WTC11 (cell line): ENCODE measurements around the gene LIMK1. TPM values are rescaled to one million over a fixed set of nuclear protein-coding genes. Genes with fewer than 3 reads are reported as not detected.

Experiments used
- ATAC-seq: fragments of 200-7000 bp; cut with Tn5 transposase; 2 replicates; pipeline ENCODE4 v1.10.0; 2021; ENCODE audit warnings: mild to moderate bottlenecking, moderate library complexity
- CTCF ChIA-PET: fragments of 300-600 bp; sonication (Branson Sonifier 250); formaldehyde crosslinking; loops from one replicate; lab custom pipeline; 2021; ENCODE audit warnings: antibody characterized with exemption; lab: Charles Lee
- POLR2A ChIA-PET: fragments of 350-600 bp; sonication (Branson Sonifier 250); formaldehyde crosslinking; loops from one replicate; lab custom pipeline; 2021; ENCODE audit warnings: antibody characterized with exemption; lab: Charles Lee
- DNase-seq: peaks from one replicate; pipeline ENCODE4 v3.0.0; 2021; ENCODE audit warnings: low spot score
- H3K27ac Mint-ChIP-seq: 2 replicates; pipeline ENCODE4 v1.8.0; 2021; ENCODE audit warnings: mixed read lengths
- H3K27me3 Mint-ChIP-seq: 2 replicates; pipeline ENCODE4 v1.8.0; 2021; ENCODE audit warnings: low read depth, mild to moderate bottlenecking, moderate library complexity, mixed read lengths
- H3K36me3 Mint-ChIP-seq: 2 replicates; pipeline ENCODE4 v1.8.0; 2021; ENCODE audit warnings: mixed read lengths
- H3K4me1 Mint-ChIP-seq: 2 replicates; pipeline ENCODE4 v1.8.0; 2022; ENCODE audit warnings: mixed read lengths
- H3K4me3 Mint-ChIP-seq: 2 replicates; pipeline ENCODE4 v1.8.0; 2021; ENCODE audit warnings: mild to moderate bottlenecking, moderate library complexity, mixed read lengths
- H3K9me3 Mint-ChIP-seq: 2 replicates; pipeline ENCODE4 v1.8.0; 2021; ENCODE audit warnings: mixed read lengths
- ATF1 ChIP-seq: sonication (generic); formaldehyde crosslinking; IDR thresholded peaks from 2 replicates; pipeline ENCODE4 v1.8.1; 2023; ENCODE audit warnings: mild to moderate bottlenecking, moderate library complexity, missing genetic modification reagents
- CBFB ChIP-seq: sonication (generic); formaldehyde crosslinking; IDR thresholded peaks from 2 replicates; pipeline ENCODE4 v1.8.1; 2022; ENCODE audit warnings: mild to moderate bottlenecking, low read depth, missing genetic modification reagents
- CREB1 ChIP-seq: sonication (generic); formaldehyde crosslinking; IDR thresholded peaks from 2 replicates; pipeline ENCODE4 v1.8.0; 2023; ENCODE audit warnings: mild to moderate bottlenecking, missing genetic modification reagents
- ESRRA ChIP-seq: sonication (generic); formaldehyde crosslinking; IDR thresholded peaks from 2 replicates; pipeline ENCODE4 v1.8.1; 2022; ENCODE audit warnings: mild to moderate bottlenecking, missing genetic modification reagents, borderline replicate concordance
- FOXK1 ChIP-seq: sonication (generic); formaldehyde crosslinking; IDR thresholded peaks from 2 replicates; pipeline ENCODE4 v1.8.0; 2022; ENCODE audit warnings: mild to moderate bottlenecking, moderate library complexity, missing genetic modification reagents
- GABPB1 ChIP-seq: sonication (generic); formaldehyde crosslinking; IDR thresholded peaks from 2 replicates; pipeline ENCODE4 v1.8.1; 2023; ENCODE audit warnings: mild to moderate bottlenecking, missing genetic modification reagents
- IRF2 ChIP-seq: sonication (generic); formaldehyde crosslinking; IDR thresholded peaks from 2 replicates; pipeline ENCODE4 v1.8.0; 2022; ENCODE audit warnings: low read depth, missing genetic modification reagents, borderline replicate concordance
- KAT7 ChIP-seq: sonication (generic); formaldehyde crosslinking; IDR thresholded peaks from 2 replicates; pipeline ENCODE4 v1.8.1; 2023; ENCODE audit warnings: missing genetic modification reagents, mild to moderate bottlenecking, borderline replicate concordance
- MYBL2 ChIP-seq: sonication (generic); formaldehyde crosslinking; IDR thresholded peaks from 2 replicates; pipeline ENCODE4 v1.8.1; 2023; ENCODE audit warnings: mild to moderate bottlenecking, moderate library complexity, missing genetic modification reagents
- NFATC4 ChIP-seq: fragments of 250-450 bp; sonication (Bioruptor Pico); IDR thresholded peaks from 2 replicates; pipeline ENCODE4 v1.9.0; 2021; ENCODE audit warnings: mild to moderate bottlenecking
- NFE2L1 ChIP-seq: sonication (generic); formaldehyde crosslinking; IDR thresholded peaks from 2 replicates; pipeline ENCODE4 v1.8.1; 2023; ENCODE audit warnings: missing genetic modification reagents
- NR2C2 ChIP-seq: sonication (generic); formaldehyde crosslinking; IDR thresholded peaks from 2 replicates; pipeline ENCODE4 v1.8.0; 2022; ENCODE audit warnings: mild to moderate bottlenecking, missing genetic modification reagents
- OVOL2 ChIP-seq: fragments of 250-450 bp; sonication (Bioruptor Pico); IDR thresholded peaks from 2 replicates; pipeline ENCODE4 v1.9.0; 2021; ENCODE audit warnings: mild to moderate bottlenecking, borderline replicate concordance
- RELA ChIP-seq: sonication (generic); formaldehyde crosslinking; IDR thresholded peaks from 2 replicates; pipeline ENCODE4 v1.8.1; 2022; ENCODE audit warnings: missing genetic modification reagents, mild to moderate bottlenecking, borderline replicate concordance
- SMAD3 ChIP-seq: sonication (generic); formaldehyde crosslinking; IDR thresholded peaks from 2 replicates; pipeline ENCODE4 v1.8.0; 2022; ENCODE audit warnings: missing genetic modification reagents, mild to moderate bottlenecking, borderline replicate concordance
- TP53 ChIP-seq: sonication (generic); formaldehyde crosslinking; IDR thresholded peaks from 2 replicates; pipeline ENCODE4 v1.8.1; 2023; ENCODE audit warnings: mild to moderate bottlenecking, missing genetic modification reagents
- ZBTB21 ChIP-seq: sonication (generic); formaldehyde crosslinking; IDR thresholded peaks from 2 replicates; pipeline ENCODE4 v1.8.1; 2023; ENCODE audit warnings: mild to moderate bottlenecking, missing genetic modification reagents, borderline replicate concordance
- ZNF263 ChIP-seq: sonication (generic); formaldehyde crosslinking; IDR thresholded peaks from 2 replicates; pipeline ENCODE4 v1.8.1; 2022; ENCODE audit warnings: low read depth, mild to moderate bottlenecking, moderate library complexity, missing genetic modification reagents
- ZNF396 ChIP-seq: fragments of 250-450 bp; sonication (Bioruptor Pico); IDR thresholded peaks from 2 replicates; pipeline ENCODE4 v1.8.0; 2021; ENCODE audit warnings: mild to moderate bottlenecking, moderate library complexity, borderline replicate concordance
- total RNA-seq: library from RNA; stranded (reverse); gene quantifications from 3 replicates; pipeline ENCODE4 v1.2.3, GENCODE V29; 2021
- TF ChIP-seq, protein P1 (sequence below): sonication (generic); formaldehyde crosslinking; IDR thresholded peaks from 2 replicates; pipeline ENCODE4 v1.8.1; 2022; ENCODE audit warnings: low read depth, missing genetic modification reagents, borderline replicate concordance
- TF ChIP-seq, protein P2 (sequence below): fragments of 250-450 bp; sonication (Bioruptor Pico); IDR thresholded peaks from 2 replicates; pipeline ENCODE4 v1.9.0; 2021; ENCODE audit warnings: mild to moderate bottlenecking
- TF ChIP-seq, protein P3 (sequence below): sonication (generic); formaldehyde crosslinking; IDR thresholded peaks from 2 replicates; pipeline ENCODE4 v1.8.0; 2022; ENCODE audit warnings: missing genetic modification reagents
- TF ChIP-seq, protein P4 (sequence below): fragments of 250-450 bp; sonication (Bioruptor Pico); IDR thresholded peaks from 2 replicates; pipeline ENCODE4 v1.8.0; 2021; ENCODE audit warnings: mild to moderate bottlenecking

LIMK1 gene
- total RNA-seq, 1 experiment from 2014 or later: 85.4 TPM

DNA sequence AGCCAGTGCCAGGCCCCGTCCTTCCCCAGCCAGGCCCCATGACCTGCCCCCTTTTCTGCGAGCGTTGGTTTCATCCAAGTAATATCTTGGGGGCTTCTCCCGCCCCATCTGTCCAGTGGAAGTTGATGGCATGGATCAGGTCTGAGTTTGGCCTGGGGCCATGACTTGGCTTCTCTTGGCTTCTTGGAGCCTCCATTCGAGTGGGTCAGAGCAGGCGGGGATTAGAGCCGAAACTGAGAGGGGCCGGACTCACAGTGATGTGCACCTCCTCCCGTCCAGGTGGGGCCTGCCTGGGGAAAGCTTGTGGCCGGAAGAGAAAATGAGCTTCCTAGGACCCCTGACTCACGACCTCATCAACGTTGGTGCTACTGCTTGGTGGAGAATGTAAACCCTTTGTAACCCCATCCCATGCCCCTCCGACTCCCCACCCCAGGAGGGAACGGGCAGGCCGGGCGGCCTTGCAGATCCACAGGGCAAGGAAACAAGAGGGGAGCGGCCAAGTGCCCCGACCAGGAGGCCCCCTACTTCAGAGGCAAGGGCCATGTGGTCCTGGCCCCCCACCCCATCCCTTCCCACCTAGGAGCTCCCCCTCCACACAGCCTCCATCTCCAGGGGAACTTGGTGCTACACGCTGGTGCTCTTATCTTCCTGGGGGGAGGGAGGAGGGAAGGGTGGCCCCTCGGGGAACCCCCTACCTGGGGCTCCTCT, 15.1 kb upstream of the LIMK1 start (continued):
- no peak for TF ChIP-seq CBFB
- no peak for TF ChIP-seq NFATC4 (CRISPR knock-in tag)
- TF ChIP-seq NFE2L1: no peak
- TF ChIP-seq, protein P1, sequence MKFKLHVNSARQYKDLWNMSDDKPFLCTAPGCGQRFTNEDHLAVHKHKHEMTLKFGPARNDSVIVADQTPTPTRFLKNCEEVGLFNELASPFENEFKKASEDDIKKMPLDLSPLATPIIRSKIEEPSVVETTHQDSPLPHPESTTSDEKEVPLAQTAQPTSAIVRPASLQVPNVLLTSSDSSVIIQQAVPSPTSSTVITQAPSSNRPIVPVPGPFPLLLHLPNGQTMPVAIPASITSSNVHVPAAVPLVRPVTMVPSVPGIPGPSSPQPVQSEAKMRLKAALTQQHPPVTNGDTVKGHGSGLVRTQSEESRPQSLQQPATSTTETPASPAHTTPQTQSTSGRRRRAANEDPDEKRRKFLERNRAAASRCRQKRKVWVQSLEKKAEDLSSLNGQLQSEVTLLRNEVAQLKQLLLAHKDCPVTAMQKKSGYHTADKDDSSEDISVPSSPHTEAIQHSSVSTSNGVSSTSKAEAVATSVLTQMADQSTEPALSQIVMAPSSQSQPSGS: no peak
- TF ChIP-seq, protein P2, sequence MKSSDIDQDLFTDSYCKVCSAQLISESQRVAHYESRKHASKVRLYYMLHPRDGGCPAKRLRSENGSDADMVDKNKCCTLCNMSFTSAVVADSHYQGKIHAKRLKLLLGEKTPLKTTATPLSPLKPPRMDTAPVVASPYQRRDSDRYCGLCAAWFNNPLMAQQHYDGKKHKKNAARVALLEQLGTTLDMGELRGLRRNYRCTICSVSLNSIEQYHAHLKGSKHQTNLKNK (CRISPR knock-in tag): no peak
- no peak for TF ChIP-seq OVOL2

DNA sequence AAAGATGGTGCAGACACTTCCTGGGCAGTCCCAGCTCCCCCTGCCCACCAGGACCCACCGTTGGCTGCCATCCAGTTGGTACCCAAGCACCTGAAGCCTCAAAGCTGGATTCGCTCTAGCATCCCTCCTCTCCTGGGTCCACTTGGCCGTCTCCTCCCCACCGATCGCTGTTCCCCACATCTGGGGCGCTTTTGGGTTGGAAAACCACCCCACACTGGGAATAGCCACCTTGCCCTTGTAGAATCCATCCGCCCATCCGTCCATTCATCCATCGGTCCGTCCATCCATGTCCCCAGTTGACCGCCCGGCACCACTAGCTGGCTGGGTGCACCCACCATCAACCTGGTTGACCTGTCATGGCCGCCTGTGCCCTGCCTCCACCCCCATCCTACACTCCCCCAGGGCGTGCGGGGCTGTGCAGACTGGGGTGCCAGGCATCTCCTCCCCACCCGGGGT, 14.5 kb upstream of the LIMK1 start:
- no peak overlapping the region for H3K27ac Mint-ChIP-seq
- no peaks in the 10 kb centered on the region; the same call in 1 of the 2 replicates for H3K27me3 Mint-ChIP-seq
- DNase-seq (no peak), ATAC-seq (no peak)
- no peak for TF ChIP-seq TP53
- no peak for TF ChIP-seq SMAD3
- no peak for TF ChIP-seq KAT7 (CRISPR knock-in tag)
- TF ChIP-seq NR2C2: no peak
- no peak for TF ChIP-seq CREB1 (CRISPR knock-in tag)
- TF ChIP-seq, protein P1: no peak
- TF ChIP-seq, protein P3, sequence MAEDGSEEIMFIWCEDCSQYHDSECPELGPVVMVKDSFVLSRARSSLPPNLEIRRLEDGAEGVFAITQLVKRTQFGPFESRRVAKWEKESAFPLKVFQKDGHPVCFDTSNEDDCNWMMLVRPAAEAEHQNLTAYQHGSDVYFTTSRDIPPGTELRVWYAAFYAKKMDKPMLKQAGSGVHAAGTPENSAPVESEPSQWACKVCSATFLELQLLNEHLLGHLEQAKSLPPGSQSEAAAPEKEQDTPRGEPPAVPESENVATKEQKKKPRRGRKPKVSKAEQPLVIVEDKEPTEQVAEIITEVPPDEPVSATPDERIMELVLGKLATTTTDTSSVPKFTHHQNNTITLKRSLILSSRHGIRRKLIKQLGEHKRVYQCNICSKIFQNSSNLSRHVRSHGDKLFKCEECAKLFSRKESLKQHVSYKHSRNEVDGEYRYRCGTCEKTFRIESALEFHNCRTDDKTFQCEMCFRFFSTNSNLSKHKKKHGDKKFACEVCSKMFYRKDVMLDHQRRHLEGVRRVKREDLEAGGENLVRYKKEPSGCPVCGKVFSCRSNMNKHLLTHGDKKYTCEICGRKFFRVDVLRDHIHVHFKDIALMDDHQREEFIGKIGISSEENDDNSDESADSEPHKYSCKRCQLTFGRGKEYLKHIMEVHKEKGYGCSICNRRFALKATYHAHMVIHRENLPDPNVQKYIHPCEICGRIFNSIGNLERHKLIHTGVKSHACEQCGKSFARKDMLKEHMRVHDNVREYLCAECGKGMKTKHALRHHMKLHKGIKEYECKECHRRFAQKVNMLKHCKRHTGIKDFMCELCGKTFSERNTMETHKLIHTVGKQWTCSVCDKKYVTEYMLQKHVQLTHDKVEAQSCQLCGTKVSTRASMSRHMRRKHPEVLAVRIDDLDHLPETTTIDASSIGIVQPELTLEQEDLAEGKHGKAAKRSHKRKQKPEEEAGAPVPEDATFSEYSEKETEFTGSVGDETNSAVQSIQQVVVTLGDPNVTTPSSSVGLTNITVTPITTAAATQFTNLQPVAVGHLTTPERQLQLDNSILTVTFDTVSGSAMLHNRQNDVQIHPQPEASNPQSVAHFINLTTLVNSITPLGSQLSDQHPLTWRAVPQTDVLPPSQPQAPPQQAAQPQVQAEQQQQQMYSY (CRISPR knock-in tag): no peak
- no peak for TF ChIP-seq IRF2
- TF ChIP-seq, protein P4, sequence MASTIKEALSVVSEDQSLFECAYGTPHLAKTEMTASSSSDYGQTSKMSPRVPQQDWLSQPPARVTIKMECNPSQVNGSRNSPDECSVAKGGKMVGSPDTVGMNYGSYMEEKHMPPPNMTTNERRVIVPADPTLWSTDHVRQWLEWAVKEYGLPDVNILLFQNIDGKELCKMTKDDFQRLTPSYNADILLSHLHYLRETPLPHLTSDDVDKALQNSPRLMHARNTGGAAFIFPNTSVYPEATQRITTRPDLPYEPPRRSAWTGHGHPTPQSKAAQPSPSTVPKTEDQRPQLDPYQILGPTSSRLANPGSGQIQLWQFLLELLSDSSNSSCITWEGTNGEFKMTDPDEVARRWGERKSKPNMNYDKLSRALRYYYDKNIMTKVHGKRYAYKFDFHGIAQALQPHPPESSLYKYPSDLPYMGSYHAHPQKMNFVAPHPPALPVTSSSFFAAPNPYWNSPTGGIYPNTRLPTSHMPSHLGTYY (CRISPR knock-in tag): no peak
- no peak for TF ChIP-seq FOXK1 (CRISPR knock-in tag)
- TF ChIP-seq RELA (CRISPR knock-in tag): no peak
- TF ChIP-seq ATF1 (CRISPR knock-in tag): no peak
- TF ChIP-seq GABPB1 (CRISPR knock-in tag): no peak
- TF ChIP-seq ZNF396 (CRISPR knock-in tag): no peak
- no peak for TF ChIP-seq ESRRA (CRISPR knock-in tag)
- no peak for TF ChIP-seq ZBTB21 (CRISPR knock-in tag)
- no peak for TF ChIP-seq MYBL2 (CRISPR knock-in tag)
- no peak for TF ChIP-seq ZNF263 (CRISPR knock-in tag)
- 0 out of 2 replicates have a peak, but pooled peaks cover 2% of the 10 kb centered on the region for H3K4me1 Mint-ChIP-seq
- CTCF ChIA-PET: interaction anchor here (0.9 to 5.7 kb wide), 19 partner anchors 13 to 332 kb away, joined by 3 to 38 read pairs (median 5); partner anchors contain the start of gene LIMK1
- no peaks in the 10 kb centered on the region for H3K9me3 Mint-ChIP-seq
- POLR2A ChIA-PET: interaction anchor here (1.1 kb wide), 1 partner anchor 14 kb away, joined by 5 read pairs; the partner anchor contains the start of gene LIMK1
- H3K4me3 Mint-ChIP-seq: no peak overlapping the region
- H3K36me3 Mint-ChIP-seq: no peaks in the 10 kb centered on the region
